ENCODE results near the gene EFCAB13.

DNA sequence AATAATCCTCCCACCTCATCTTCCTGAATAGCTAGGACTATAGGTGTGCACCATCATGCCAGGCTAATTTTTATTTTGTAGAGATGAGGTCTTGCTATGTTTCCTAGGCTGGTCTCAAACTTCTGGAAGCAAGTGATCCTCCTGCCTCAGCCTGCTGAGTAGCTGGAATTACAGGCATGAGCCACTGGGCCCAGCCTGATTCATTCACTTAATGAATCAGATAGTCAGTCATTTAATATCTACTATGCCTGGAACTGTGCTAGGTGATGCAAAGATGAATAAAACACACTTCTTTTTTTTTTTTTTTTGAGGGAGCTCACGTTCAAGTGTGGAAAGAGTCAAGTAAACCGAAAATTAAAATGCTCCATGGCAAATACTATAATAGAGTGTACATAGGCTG is 39.4 kb downstream of the EFCAB13 start:
- TF ChIP-seq, protein P1, sequence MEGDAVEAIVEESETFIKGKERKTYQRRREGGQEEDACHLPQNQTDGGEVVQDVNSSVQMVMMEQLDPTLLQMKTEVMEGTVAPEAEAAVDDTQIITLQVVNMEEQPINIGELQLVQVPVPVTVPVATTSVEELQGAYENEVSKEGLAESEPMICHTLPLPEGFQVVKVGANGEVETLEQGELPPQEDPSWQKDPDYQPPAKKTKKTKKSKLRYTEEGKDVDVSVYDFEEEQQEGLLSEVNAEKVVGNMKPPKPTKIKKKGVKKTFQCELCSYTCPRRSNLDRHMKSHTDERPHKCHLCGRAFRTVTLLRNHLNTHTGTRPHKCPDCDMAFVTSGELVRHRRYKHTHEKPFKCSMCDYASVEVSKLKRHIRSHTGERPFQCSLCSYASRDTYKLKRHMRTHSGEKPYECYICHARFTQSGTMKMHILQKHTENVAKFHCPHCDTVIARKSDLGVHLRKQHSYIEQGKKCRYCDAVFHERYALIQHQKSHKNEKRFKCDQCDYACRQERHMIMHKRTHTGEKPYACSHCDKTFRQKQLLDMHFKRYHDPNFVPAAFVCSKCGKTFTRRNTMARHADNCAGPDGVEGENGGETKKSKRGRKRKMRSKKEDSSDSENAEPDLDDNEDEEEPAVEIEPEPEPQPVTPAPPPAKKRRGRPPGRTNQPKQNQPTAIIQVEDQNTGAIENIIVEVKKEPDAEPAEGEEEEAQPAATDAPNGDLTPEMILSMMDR (conservative IDR thresholded peaks at IDR 0.05 in 1 of 2, IDR thresholded peaks at IDR 0.05 in 1 of 2; ENCODE audit: low read depth in 1 of 2, low read length in 2 of 2), result no peak
- TF ChIP-seq EZH2 (IDR thresholded peaks at IDR 0.05; ENCODE audit: low read length, missing control alignments), result no peak

All from fibroblast of lung (primary cell).